Stimulated activated CD4-positive, alpha-beta T cell treated with anti-CD3 and anti-CD28 coated beads, Interleukin-4, amount 100 ng/mL, for 4 hours (primary cell): ENCODE measurements around the gene ELN.

ENCODE experiments used
- DNase-seq, 2 experiments: peaks; one replicate each; pipeline ENCODE4 v3.0.0-alpha.2; 2020

Gene ELN

GRCh38 chr7:74099031-74099430 is 71.1 kb downstream of the ELN start:
- DNase-seq: no peak

- no peak for DNase-seq
Observed at GRCh38 chr7:74101061-74101681, 73.2 kb downstream of the ELN start.

- no peak for DNase-seq
Observed at GRCh38 chr7:74103219-74103772, 75.3 kb downstream of the ELN start.

GRCh38 chr7:74104702-74105101 is 76.7 kb downstream of the ELN start:
- DNase-seq: no peak

GRCh38 chr7:74105992-74106391 is 78.0 kb downstream of the ELN start:
- no peak for DNase-seq

- no peak for DNase-seq
Observed at GRCh38 chr7:74106846-74107245, 78.9 kb downstream of the ELN start.

- no peak for DNase-seq
Observed at GRCh38 chr7:74115326-74115725, 87.4 kb downstream of the ELN start.

GRCh38 chr7:74116356-74116755 is 88.4 kb downstream of the ELN start:
- no peak for DNase-seq
